SJSA1 (cell line): ENCODE measurements around the gene GRIP1. TPM values are rescaled to one million over a fixed set of nuclear protein-coding genes. Genes with fewer than 3 reads are reported as not detected.

ENCODE experiments used
- DNase-seq, 2 experiments: peaks; one replicate each; pipeline ENCODE4 v3.0.0-alpha.2; 2015 to 2020; ENCODE audit warnings: low spot score in 2 of 2, low read depth in 1 of 2
- H3K27ac ChIP-seq: fragments of 250-450 bp; sonication (Bioruptor Pico); 2 replicates; pipeline ENCODE4 v1.5.1; 2020; ENCODE audit warnings: mild to moderate bottlenecking, moderate library complexity
- H3K27me3 ChIP-seq: fragments of 250-450 bp; sonication (Bioruptor Pico); replicated peaks from 2 replicates; pipeline ENCODE4 v1.5.1; 2020; ENCODE audit warnings: mild to moderate bottlenecking, moderate library complexity
- H3K36me3 ChIP-seq: fragments of 250-450 bp; sonication (Bioruptor Pico); 2 replicates; pipeline ENCODE4 v1.5.1; 2020; ENCODE audit warnings: mild to moderate bottlenecking
- H3K4me1 ChIP-seq: fragments of 250-450 bp; sonication (Bioruptor Pico); replicated peaks from 2 replicates; pipeline ENCODE4 v1.6.1; 2021; ENCODE audit warnings: mild to moderate bottlenecking
- H3K4me3 ChIP-seq: fragments of 250-450 bp; sonication (Bioruptor Pico); 2 replicates; pipeline ENCODE4 v1.5.1; 2020; ENCODE audit warnings: mild to moderate bottlenecking
- H3K9me3 ChIP-seq: fragments of 250-450 bp; sonication (Bioruptor Pico); replicated peaks from 2 replicates; pipeline ENCODE4 v1.5.1; 2020; ENCODE audit warnings: mild to moderate bottlenecking
- total RNA-seq: library from RNA; depleted of rRNA; stranded (reverse); fragments of >200 nt; shearing (Covaris generic); gene quantifications from 2 replicates; pipeline ENCODE4 v1.2.3, GENCODE V29; 2014

Gene GRIP1
- total RNA-seq, 1 experiment from 2014 or later = 3.5 TPM

- DNase-seq = no peak
Observed at GRCh38 chr12:66683073-66683472, 4.2 kb upstream of the GRIP1 start.

GRCh38 chr12:66679461-66680084 lies 697 bp upstream of the GRIP1 start:
- no peak for DNase-seq
- H3K36me3 ChIP-seq = no peaks in the 10 kb centered on the region
- peaks cover 22% of the 10 kb centered on the region for H3K27me3 ChIP-seq
- no peaks in the 10 kb centered on the region for H3K9me3 ChIP-seq
- H3K4me1 ChIP-seq = no peaks in the 10 kb centered on the region
- no peak overlapping the region for H3K4me3 ChIP-seq
- no peak overlapping the region for H3K27ac ChIP-seq

More at GRCh38 chr12:66683073-66683472, 4.2 kb upstream of the GRIP1 start:
- Histone ChIP-seq H3K27me3 (peaks cover 20% of the 10 kb centered on the region), H3K36me3 (no peaks in the 10 kb centered on the region), H3K9me3 (no peaks in the 10 kb centered on the region), H3K4me1 (no peaks in the 10 kb centered on the region), H3K27ac (no peak overlapping the region), H3K4me3 (no peak overlapping the region)

- Histone ChIP-seq H3K27me3 (peaks cover 20% of the 10 kb centered on the region), H3K4me3 (no peak overlapping the region)
Observed at GRCh38 chr12:66676241-66676640, 2.6 kb downstream of the GRIP1 start.

GRCh38 chr12:66674495-66675122 lies 4.3 kb downstream of the GRIP1 start:
- H3K4me3 ChIP-seq = no peak overlapping the region
- no peak overlapping the region for H3K27ac ChIP-seq
- no peaks in the 10 kb centered on the region for H3K4me1 ChIP-seq
- no peak for DNase-seq
- peaks cover 15% of the 10 kb centered on the region for H3K27me3 ChIP-seq
- no peaks in the 10 kb centered on the region for H3K9me3 ChIP-seq
- no peaks in the 10 kb centered on the region for H3K36me3 ChIP-seq

More at GRCh38 chr12:66676241-66676640, 2.6 kb downstream of the GRIP1 start:
- H3K9me3 ChIP-seq = no peaks in the 10 kb centered on the region
- no peaks in the 10 kb centered on the region for H3K36me3 ChIP-seq
- DNase-seq = no peak
- no peak overlapping the region for H3K27ac ChIP-seq
- H3K4me1 ChIP-seq = no peaks in the 10 kb centered on the region

GRCh38 chr12:66669541-66669940 lies 9.3 kb downstream of the GRIP1 start:
- no peak overlapping the region for H3K4me3 ChIP-seq
- no peaks in the 10 kb centered on the region for H3K4me1 ChIP-seq
- H3K27me3 ChIP-seq = peaks cover 8% of the 10 kb centered on the region
- H3K9me3 ChIP-seq = no peaks in the 10 kb centered on the region
- no peak overlapping the region for H3K27ac ChIP-seq
- DNase-seq = no peak
- no peaks in the 10 kb centered on the region for H3K36me3 ChIP-seq

GRCh38 chr12:66668311-66668710 lies 10.6 kb downstream of the GRIP1 start:
- no peaks in the 10 kb centered on the region for H3K4me1 ChIP-seq
- H3K27ac ChIP-seq = no peak overlapping the region

GRCh38 chr12:66667906-66668305 lies 11.0 kb downstream of the GRIP1 start:
- Histone ChIP-seq H3K27ac (no peak overlapping the region), H3K4me1 (no peaks in the 10 kb centered on the region), H3K36me3 (no peaks in the 10 kb centered on the region), H3K4me3 (no peak overlapping the region), H3K27me3 (peaks cover 12% of the 10 kb centered on the region), H3K9me3 (no peaks in the 10 kb centered on the region)
- DNase-seq = no peak

More at GRCh38 chr12:66668311-66668710, 10.6 kb downstream of the GRIP1 start:
- Histone ChIP-seq H3K4me3 (no peak overlapping the region), H3K9me3 (no peaks in the 10 kb centered on the region), H3K27me3 (peaks cover 12% of the 10 kb centered on the region), H3K36me3 (no peaks in the 10 kb centered on the region)
- no peak for DNase-seq

- peaks cover 6% of the 10 kb centered on the region for H3K27me3 ChIP-seq
Observed at GRCh38 chr12:66666481-66666880, 12.4 kb downstream of the GRIP1 start.

GRCh38 chr12:66665435-66665985 lies 13.4 kb downstream of the GRIP1 start:
- Histone ChIP-seq H3K4me1 (no peaks in the 10 kb centered on the region), H3K36me3 (no peaks in the 10 kb centered on the region), H3K27ac (no peak overlapping the region), H3K9me3 (no peaks in the 10 kb centered on the region), H3K4me3 (no peak overlapping the region), H3K27me3 (peaks cover 6% of the 10 kb centered on the region)
- no peak for DNase-seq

More at GRCh38 chr12:66666481-66666880, 12.4 kb downstream of the GRIP1 start:
- Histone ChIP-seq H3K27ac (no peak overlapping the region), H3K36me3 (no peaks in the 10 kb centered on the region), H3K4me1 (no peaks in the 10 kb centered on the region), H3K4me3 (no peak overlapping the region), H3K9me3 (no peaks in the 10 kb centered on the region)
- no peak for DNase-seq

GRCh38 chr12:66664076-66664475 lies 14.8 kb downstream of the GRIP1 start:
- no peak for DNase-seq
- H3K4me3 ChIP-seq = no peak overlapping the region
- no peaks in the 10 kb centered on the region for H3K36me3 ChIP-seq
- no peaks in the 10 kb centered on the region for H3K9me3 ChIP-seq
- H3K27me3 ChIP-seq = peaks cover 6% of the 10 kb centered on the region
- H3K27ac ChIP-seq = no peak overlapping the region
- H3K4me1 ChIP-seq = no peaks in the 10 kb centered on the region

- H3K27me3 ChIP-seq = peaks cover 6% of the 10 kb centered on the region
- no peak for DNase-seq
- no peaks in the 10 kb centered on the region for H3K4me1 ChIP-seq
- no peak overlapping the region for H3K27ac ChIP-seq
- no peak overlapping the region for H3K4me3 ChIP-seq
- no peaks in the 10 kb centered on the region for H3K9me3 ChIP-seq
- no peaks in the 10 kb centered on the region for H3K36me3 ChIP-seq
Observed at GRCh38 chr12:66663611-66664010, 15.3 kb downstream of the GRIP1 start.

- no peaks in the 10 kb centered on the region for H3K9me3 ChIP-seq
- H3K4me1 ChIP-seq = no peaks in the 10 kb centered on the region
- H3K27me3 ChIP-seq = peaks cover 8% of the 10 kb centered on the region
- no peak for DNase-seq
- H3K4me3 ChIP-seq = no peak overlapping the region
- H3K27ac ChIP-seq = no peak overlapping the region
- H3K36me3 ChIP-seq = no peaks in the 10 kb centered on the region
Observed at GRCh38 chr12:66662729-66663128, 16.1 kb downstream of the GRIP1 start.

- H3K4me1 ChIP-seq = no peaks in the 10 kb centered on the region
- H3K27me3 ChIP-seq = peaks cover 12% of the 10 kb centered on the region
- H3K9me3 ChIP-seq = no peaks in the 10 kb centered on the region
- H3K4me3 ChIP-seq = no peak overlapping the region
- no peak for DNase-seq
- no peak overlapping the region for H3K27ac ChIP-seq
- H3K36me3 ChIP-seq = no peaks in the 10 kb centered on the region
Observed at GRCh38 chr12:66662179-66662578, 16.7 kb downstream of the GRIP1 start.

- Histone ChIP-seq H3K27ac (no peak overlapping the region), H3K27me3 (peaks cover 14% of the 10 kb centered on the region), H3K4me1 (no peaks in the 10 kb centered on the region), H3K36me3 (no peaks in the 10 kb centered on the region), H3K4me3 (no peak overlapping the region), H3K9me3 (no peaks in the 10 kb centered on the region)
- no peak for DNase-seq
Observed at GRCh38 chr12:66661357-66661756, 17.5 kb downstream of the GRIP1 start.
